ENCODE results near the gene STOM.

- TF ChIP-seq CTCF (conservative IDR thresholded peaks at IDR 0.05) (no peak), ZFX (IDR thresholded peaks at IDR 0.05) (no peak)
Measured at GRCh38 chr9:121326130-121326838, 43.8 kb downstream of the STOM start.

Measured in C4-2B (cell line).